IPS-18c (cell line): ENCODE results near the gene ADCY2.

Experiments used
- H3K4me3 ChIP-seq: 2 replicates; pipeline ENCODE4 v1.7.0; 2013; ENCODE audit warnings: low read depth, mild to moderate bottlenecking, low read length, moderate library complexity; ENCODE audit not compliant: insufficient read depth
- H3K9me3 ChIP-seq: one replicate; pipeline ENCODE4 v1.6.1; 2013; ENCODE audit warnings: mild to moderate bottlenecking, low read length, moderate library complexity; ENCODE audit not compliant: control insufficient read depth, insufficient read depth

The ADCY2 gene

DNA sequence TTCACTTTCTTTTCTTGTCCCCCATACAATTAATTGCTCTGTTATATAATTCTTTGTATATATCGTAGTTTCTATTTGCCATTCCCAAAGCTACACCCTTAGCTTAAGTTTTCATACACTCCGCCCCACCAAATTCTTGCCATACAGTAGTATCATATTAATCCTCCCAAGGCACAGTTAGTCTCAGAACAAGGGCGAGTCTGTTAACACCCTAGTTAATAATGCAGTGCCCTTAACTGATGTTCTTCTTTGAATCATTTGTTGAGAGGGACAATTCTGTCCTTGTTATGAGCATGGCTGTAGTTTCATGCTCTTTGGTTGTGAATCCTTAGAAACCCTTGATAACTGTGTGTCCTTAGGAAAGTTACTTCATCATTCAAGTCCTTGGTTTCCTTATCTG, 248.8 kb downstream of the ADCY2 start:
- Histone ChIP-seq H3K9me3 (no peaks in the 10 kb centered on the region), H3K4me3 (no peak overlapping the region)

- Histone ChIP-seq H3K9me3 (no peaks in the 10 kb centered on the region), H3K4me3 (no peak overlapping the region)
Measured at GRCh38 chr5:7650755-7651154, 254.8 kb downstream of the ADCY2 start.

DNA sequence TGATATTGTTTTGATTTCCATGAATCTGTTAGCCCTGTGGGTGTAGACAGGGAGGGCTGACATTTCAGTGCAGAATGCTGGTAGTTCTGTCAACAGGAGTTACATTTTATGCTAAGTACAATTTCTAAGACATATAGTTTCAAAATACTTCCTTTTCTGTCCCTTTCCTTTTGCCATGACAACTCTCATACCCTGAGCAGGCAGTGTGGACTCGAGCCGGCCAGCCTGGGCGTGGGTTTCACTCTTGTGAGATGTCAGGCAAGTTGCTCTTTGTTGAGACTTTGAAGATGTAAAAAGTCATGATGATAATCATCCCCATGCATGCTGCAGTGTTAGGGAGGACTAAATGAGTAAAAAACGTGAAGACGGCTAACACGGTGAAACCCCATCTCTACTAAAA, 257.1 kb downstream of the ADCY2 start:
- no peak overlapping the region for H3K4me3 ChIP-seq
- no peaks in the 10 kb centered on the region for H3K9me3 ChIP-seq

DNA sequence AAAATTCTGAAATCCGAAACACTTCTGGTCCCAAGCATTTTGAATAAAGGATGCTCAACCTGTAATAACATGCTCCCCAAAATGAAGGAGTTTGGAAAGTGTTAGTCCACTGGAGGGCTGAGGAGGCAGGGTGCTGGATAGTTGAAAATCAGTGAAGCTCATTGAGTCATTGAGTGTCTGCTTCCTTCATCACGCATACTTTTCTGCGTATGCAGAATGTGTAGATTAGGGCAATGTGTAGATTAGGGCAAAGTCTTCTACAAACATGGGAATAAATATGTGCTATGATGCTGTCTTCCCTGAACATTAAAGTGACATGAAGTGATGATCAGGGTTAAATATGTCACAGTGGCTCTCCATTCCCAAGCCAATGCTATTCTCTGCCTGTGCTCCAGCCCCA, 261.2 kb downstream of the ADCY2 start:
- Histone ChIP-seq H3K9me3 (no peaks in the 10 kb centered on the region), H3K4me3 (no peak overlapping the region)

DNA sequence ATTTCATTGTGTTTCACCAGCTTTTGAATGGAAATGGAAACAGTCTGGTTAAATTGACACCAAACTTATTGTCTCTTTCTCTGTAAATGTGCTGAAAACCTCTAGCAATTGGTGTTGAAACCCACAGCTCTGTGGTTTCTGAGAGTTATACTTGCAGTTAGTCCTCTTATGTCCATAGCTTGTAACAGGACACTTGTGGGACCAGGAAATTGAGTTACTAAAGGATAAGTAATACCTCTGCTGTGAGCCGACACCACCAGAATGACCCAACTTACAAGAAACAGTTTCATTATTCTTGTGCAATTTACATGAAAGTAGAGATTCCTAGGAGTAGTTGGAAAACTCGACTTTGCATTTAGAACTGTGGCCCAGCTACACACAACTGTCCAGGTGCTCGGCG, 263.5 kb downstream of the ADCY2 start:
- no peaks in the 10 kb centered on the region for H3K9me3 ChIP-seq
- no peak overlapping the region for H3K4me3 ChIP-seq

- no peak overlapping the region for H3K4me3 ChIP-seq
- no peaks in the 10 kb centered on the region for H3K9me3 ChIP-seq
Measured at GRCh38 chr5:7662289-7662688, 266.4 kb downstream of the ADCY2 start.

DNA sequence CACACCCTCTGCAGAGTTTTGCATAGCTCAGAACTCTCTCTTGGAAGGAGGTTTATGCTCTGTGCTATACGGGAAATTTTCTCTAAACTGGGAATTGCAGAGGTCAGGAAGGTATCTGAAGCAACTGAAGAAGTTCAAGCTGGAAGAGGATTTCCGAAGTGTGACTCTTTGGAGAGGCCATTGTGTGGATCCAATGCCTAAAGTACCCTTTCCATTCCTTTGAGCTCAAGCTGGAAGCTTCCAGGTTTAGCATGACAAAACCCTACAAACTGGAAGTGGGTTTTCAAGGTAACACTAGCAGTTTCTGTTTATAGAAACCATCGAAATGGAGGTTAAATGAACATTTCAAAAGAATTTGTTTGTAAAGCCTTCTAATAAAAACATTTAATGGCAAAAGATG, 267.9 kb downstream of the ADCY2 start:
- Histone ChIP-seq H3K9me3 (no peaks in the 10 kb centered on the region), H3K4me3 (no peak overlapping the region)

GRCh38 chr5:7664208-7664607, 268.3 kb downstream of the ADCY2 start:
- Histone ChIP-seq H3K4me3 (no peak overlapping the region), H3K9me3 (no peaks in the 10 kb centered on the region)

DNA sequence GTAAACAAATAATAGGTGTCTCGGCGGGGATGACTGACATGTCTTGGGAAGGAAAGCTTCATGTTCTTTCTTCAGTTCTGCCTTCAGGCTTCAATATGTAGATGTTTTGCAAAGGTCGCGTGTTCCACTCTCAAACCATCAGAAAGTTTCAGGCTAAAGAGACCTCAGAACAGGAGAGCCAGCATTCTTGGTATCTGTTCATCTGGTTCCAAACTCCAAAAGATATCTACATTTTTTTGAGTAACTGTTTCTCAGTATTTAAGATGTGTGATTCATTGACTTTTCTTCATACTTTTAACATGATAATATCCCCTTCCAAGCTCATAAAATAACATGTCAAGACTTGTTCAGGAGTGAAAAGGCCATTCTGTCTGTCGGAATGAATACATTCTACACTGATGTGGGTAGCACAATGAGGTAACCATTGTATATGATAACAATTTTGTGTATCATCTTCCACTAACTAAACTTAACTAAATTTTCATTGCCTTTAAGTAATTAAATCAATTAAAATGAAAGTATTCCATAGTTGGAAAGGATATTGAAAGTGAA, 271.4 kb downstream of the ADCY2 start:
- H3K9me3 ChIP-seq: no peaks in the 10 kb centered on the region
- no peak overlapping the region for H3K4me3 ChIP-seq

DNA sequence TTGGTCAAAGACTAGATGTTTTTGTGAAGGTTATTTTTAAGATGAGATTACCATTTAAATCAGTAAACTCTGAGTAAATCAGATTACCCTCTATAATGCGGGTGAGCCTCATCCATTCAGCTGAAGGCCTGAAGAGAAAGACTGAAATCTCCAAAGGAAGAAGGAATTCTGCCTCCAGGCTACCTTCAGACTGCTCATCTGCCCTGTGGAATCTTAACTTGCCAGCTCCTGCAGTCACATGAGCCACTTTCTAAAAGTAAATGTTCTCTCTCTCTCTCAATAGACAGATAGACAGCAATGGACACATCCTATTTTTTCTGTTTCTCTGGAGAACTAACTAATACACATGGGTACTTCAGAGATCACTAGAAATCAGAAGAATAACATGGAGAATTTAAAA, 272.2 kb downstream of the ADCY2 start:
- no peaks in the 10 kb centered on the region for H3K9me3 ChIP-seq

DNA sequence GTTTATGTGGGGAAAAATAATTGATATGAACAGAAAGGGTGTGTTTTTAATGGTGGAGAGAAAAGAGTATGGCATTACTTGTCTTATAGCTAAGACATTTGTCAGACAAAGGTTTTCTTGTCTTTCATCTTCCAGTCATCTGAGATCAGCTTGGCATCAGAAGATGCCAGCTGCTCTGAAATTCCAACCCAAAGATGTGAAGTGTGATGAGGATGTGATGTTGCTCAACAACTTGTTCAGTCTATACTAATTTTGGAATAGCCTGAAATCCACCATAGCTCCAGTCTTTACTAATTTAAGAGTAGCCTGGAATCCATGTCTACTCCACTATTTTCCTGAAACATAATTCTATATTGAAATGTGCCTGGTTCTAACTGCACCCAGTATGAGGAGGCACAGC, 272.7 kb downstream of the ADCY2 start:
- Histone ChIP-seq H3K4me3 (no peak overlapping the region), H3K9me3 (no peaks in the 10 kb centered on the region)

More for the DNA sequence above, 272.2 kb downstream of the ADCY2 start:
- no peak overlapping the region for H3K4me3 ChIP-seq

GRCh38 chr5:7671381-7671993, 275.5 kb downstream of the ADCY2 start:
- Histone ChIP-seq H3K4me3 (no peak overlapping the region), H3K9me3 (no peaks in the 10 kb centered on the region)

- no peaks in the 10 kb centered on the region for H3K9me3 ChIP-seq
- H3K4me3 ChIP-seq: no peak overlapping the region
Measured at GRCh38 chr5:7673658-7674057, 277.7 kb downstream of the ADCY2 start.

DNA sequence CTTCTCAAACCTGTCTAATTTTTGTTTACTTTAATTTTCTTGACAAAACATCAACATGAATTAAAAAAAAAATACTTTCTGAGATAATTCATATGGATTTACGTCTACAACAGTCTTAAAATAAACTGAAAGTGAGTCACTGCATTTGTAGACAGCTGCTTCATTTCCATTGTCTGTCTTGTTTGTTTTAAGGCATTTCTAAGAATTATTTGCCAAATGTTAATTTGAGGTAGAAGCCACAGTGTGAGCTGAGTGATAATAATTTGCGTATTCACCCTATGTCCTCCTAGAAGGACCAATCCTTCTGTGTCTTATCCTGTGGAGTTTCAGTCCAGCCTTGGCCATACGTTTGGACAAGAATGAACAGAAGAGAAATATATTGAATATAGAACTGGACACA, 280.5 kb downstream of the ADCY2 start:
- H3K9me3 ChIP-seq: no peaks in the 10 kb centered on the region
- no peak overlapping the region for H3K4me3 ChIP-seq

GRCh38 chr5:7678030-7678429, 282.1 kb downstream of the ADCY2 start:
- Histone ChIP-seq H3K9me3 (no peaks in the 10 kb centered on the region), H3K4me3 (no peak overlapping the region)

DNA sequence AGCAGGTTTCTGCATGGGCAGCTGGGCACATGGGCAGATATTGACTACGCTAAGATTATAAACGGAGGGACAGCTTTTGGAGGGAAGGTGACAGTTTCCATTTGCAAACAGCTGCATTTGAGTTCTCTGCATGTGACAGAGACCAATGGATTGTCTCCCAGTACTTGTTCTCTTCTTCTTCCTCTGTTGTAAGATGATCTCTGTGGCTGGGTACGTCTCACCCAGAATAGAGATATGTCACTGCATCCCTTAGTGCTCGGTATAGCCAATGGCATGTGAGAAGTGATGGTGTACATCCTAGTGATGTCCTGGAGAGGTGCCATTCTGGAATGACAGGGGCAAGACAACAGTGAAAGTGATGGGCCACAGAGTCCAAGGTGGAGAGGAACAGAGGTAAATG, 283.7 kb downstream of the ADCY2 start:
- no peak overlapping the region for H3K4me3 ChIP-seq

DNA sequence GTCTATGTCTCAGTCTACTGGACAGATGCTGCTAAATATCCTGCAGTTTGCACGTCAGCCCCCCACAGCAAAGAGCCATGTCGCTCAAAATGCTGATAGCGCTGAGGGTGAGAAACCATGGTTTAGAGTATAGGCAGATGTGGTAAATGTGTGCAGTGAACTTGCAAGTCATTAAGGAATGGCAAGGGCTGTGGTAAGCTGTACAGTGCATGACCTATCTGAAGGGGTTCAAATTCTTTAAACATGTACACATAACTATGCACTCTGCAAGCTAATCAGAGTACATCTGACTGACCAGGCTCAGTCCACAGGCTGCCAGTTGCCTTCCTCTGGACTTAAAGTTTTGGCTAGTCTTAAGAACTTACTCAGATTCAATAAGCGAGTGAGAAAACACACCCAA, 284.3 kb downstream of the ADCY2 start:
- Histone ChIP-seq H3K9me3 (no peaks in the 10 kb centered on the region), H3K4me3 (no peak overlapping the region)

More for the DNA sequence above, 283.7 kb downstream of the ADCY2 start:
- no peaks in the 10 kb centered on the region for H3K9me3 ChIP-seq

GRCh38 chr5:7682379-7682778, 286.4 kb downstream of the ADCY2 start:
- H3K9me3 ChIP-seq: no peaks in the 10 kb centered on the region
- H3K4me3 ChIP-seq: no peak overlapping the region

- no peaks in the 10 kb centered on the region for H3K9me3 ChIP-seq
- H3K4me3 ChIP-seq: no peak overlapping the region
Measured at GRCh38 chr5:7683753-7684152, 287.8 kb downstream of the ADCY2 start.
